HepG2 (cell line): ENCODE results near the gene GPR152. TPM values are rescaled to one million over a fixed set of nuclear protein-coding genes. Genes with fewer than 3 reads are reported as not detected.

Source experiments
- CHCHD3 ChIP-seq: sonication (generic); formaldehyde crosslinking; IDR thresholded peaks from 2 replicates; pipeline ENCODE4 v1.8.0; 2022; ENCODE audit warnings: mild to moderate bottlenecking, missing genetic modification reagents, moderate library complexity
- GABPB1 ChIP-seq: IDR thresholded peaks from 2 replicates; pipeline ENCODE4 v1.6.1; 2016; ENCODE audit warnings: mild to moderate bottlenecking, missing genetic modification reagents, moderate library complexity, missing compliant biosample characterization
- HDAC6 ChIP-seq: fragments of 200-600 bp; sonication (generic); IDR thresholded peaks from 2 replicates; pipeline ENCODE4 v1.7.0; 2017; ENCODE audit warnings: mild to moderate bottlenecking, antibody characterized with exemption, low read length, low read depth
- NAIF1 ChIP-seq: sonication (generic); formaldehyde crosslinking; IDR thresholded peaks from 2 replicates; pipeline ENCODE4 v1.5.0; 2020; ENCODE audit warnings: mild to moderate bottlenecking, missing genetic modification reagents, borderline replicate concordance
- NR2F1 ChIP-seq, 2 experiments: fragments of 450-650 bp in 1 of 2; formaldehyde crosslinking in 1 of 2; IDR thresholded peaks; 2 replicates each; pipeline versions ENCODE4 v1.5.0 to v1.6.1; 2016 to 2020; ENCODE audit warnings: mild to moderate bottlenecking in 1 of 2, missing compliant biosample characterization in 1 of 2, missing genetic modification reagents in 1 of 2, moderate library complexity in 1 of 2
- POLR2AphosphoS5 ChIP-seq: IDR thresholded peaks from 2 replicates; pipeline ENCODE4 v1.6.1; 2012; ENCODE audit warnings: low read depth, low read length
- SNAI1 ChIP-seq: sonication (generic); formaldehyde crosslinking; IDR thresholded peaks from 2 replicates; pipeline ENCODE4 v1.5.0; 2020; ENCODE audit warnings: mild to moderate bottlenecking, missing genetic modification reagents, borderline replicate concordance
- TBP ChIP-seq: sonication (generic); formaldehyde crosslinking; IDR thresholded peaks from 2 replicates; pipeline ENCODE4 v1.5.0; 2020; ENCODE audit warnings: missing genetic modification reagents
- YEATS4 ChIP-seq: sonication (generic); formaldehyde crosslinking; IDR thresholded peaks from 2 replicates; pipeline ENCODE4 v1.4.0; 2020; ENCODE audit warnings: missing genetic modification reagents, borderline replicate concordance
- ZNF24 ChIP-seq: fragments of 450-650 bp; IDR thresholded peaks from 2 replicates; pipeline ENCODE4 v1.6.1; 2017; ENCODE audit warnings: antibody characterized with exemption, mild to moderate bottlenecking
- ZNF354B ChIP-seq: sonication (generic); formaldehyde crosslinking; IDR thresholded peaks from 2 replicates; pipeline ENCODE4 v1.8.0; 2022; ENCODE audit warnings: mild to moderate bottlenecking, missing genetic modification reagents
- ZNF577 ChIP-seq: sonication (generic); formaldehyde crosslinking; IDR thresholded peaks from 2 replicates; pipeline ENCODE4 v1.4.0; 2020; ENCODE audit warnings: mild to moderate bottlenecking, low read depth, missing genetic modification reagents, borderline replicate concordance
- ZNF629 ChIP-seq: sonication (generic); formaldehyde crosslinking; conservative IDR thresholded peaks from 2 replicates; pipeline ENCODE4 v1.5.0; 2020; ENCODE audit warnings: missing genetic modification reagents
- ZSCAN12 ChIP-seq: sonication (generic); formaldehyde crosslinking; IDR thresholded peaks from 2 replicates; pipeline ENCODE4 v1.9.0; 2021; ENCODE audit warnings: mild to moderate bottlenecking, missing genetic modification reagents
- polyA plus RNA-seq, 8 experiments: library from polyadenylated mRNA; depleted of rRNA in 3 of 8; stranded (reverse) in 7 of 8; unstranded in 1 of 8; fragments of >200 nt; fragmentation: Illumina TruSeq in 4 of 8; extraction: Trizol in 4 of 8; gene quantifications; 2 replicates each; pipeline versions ENCODE4 v1.2.1 to v1.2.3, GENCODE V29; 2011 to 2016; ENCODE audit warnings: low read depth in 4 of 8, missing spikeins in 1 of 8, mixed read lengths in 1 of 8; ENCODE audit not compliant: insufficient read depth in 1 of 8
- total RNA-seq, 5 experiments: library from RNA; depleted of rRNA; stranded (reverse); fragments of >200 nt; fragmentation: Illumina TruSeq; extraction: Trizol; gene quantifications; 2 replicates each; pipeline ENCODE4 v1.2.3, GENCODE V29; 2016; ENCODE audit warnings: low read depth in 1 of 5
- TF ChIP-seq, protein P1 (sequence below): sonication (generic); formaldehyde crosslinking; IDR thresholded peaks from 2 replicates; pipeline ENCODE4 v1.5.1; 2020; ENCODE audit warnings: missing genetic modification reagents, mild to moderate bottlenecking, borderline replicate concordance
- TF ChIP-seq, protein P2 (sequence below): IDR thresholded peaks from 2 replicates; pipeline ENCODE4 v1.6.1; 2016; ENCODE audit warnings: mild to moderate bottlenecking, missing biosample characterization, missing genetic modification reagents
- TF ChIP-seq, protein P3 (sequence below): sonication (generic); formaldehyde crosslinking; IDR thresholded peaks from 2 replicates; pipeline ENCODE4 v1.4.0; 2020; ENCODE audit warnings: mild to moderate bottlenecking, missing genetic modification reagents
- TF ChIP-seq, protein P4 (sequence below), 2 experiments: sonication (generic) in 1 of 2; formaldehyde crosslinking in 1 of 2; IDR thresholded peaks; 2 replicates each; pipeline versions ENCODE4 v1.4.0 to v1.6.1; 2016 to 2020; ENCODE audit warnings: borderline replicate concordance in 1 of 2, low read depth in 1 of 2, mild to moderate bottlenecking in 1 of 2, missing genetic modification reagents in 1 of 2
- TF ChIP-seq, protein P5 (sequence below): sonication (generic); formaldehyde crosslinking; IDR thresholded peaks from 2 replicates; pipeline ENCODE4 v1.5.0; 2020; ENCODE audit warnings: missing genetic modification reagents

The GPR152 gene
- total and polyA plus RNA-seq, 2 of the 13 experiments (the other 11 are each of a cell fraction or from before 2014, with no cell fraction given), result not detected

DNA sequence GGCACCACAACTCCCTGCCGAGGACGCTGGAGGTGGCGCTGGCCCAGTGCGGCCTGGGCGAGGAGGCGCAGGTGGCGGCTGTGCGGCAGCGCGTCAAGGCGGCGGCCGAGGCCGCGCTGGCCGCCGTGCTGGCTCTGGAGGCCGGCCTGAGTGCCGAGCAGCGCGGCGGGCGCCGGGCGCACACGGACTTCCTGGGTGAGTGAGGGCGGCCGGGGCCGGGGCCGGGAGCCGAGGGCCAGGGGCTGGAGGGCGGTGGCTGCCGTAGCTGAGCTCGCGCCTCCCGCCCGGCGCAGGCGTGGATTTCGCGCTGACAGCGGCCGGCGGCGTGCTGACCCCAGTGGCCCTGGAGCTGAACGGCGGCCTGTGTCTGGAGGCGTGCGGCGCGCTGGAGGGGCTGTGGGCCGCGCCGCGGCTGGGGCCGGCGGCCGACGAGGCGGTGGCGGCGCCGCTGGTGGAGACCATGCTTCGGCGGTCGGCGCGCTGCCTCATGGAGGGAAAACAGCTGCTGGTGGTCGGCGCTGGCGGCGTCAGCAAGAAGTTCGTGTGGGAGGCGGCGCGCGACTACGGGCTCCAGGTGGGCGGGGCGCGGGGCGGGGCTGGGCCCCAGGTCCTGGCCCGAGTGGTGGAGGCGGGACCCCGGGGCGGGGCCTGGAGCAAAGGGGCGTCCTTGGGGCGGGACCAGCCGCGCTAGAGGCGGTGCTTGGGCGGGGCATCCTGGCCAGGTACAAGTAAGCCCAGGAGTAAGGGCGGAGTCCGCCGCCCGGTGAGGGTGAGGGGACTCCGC lies 31.7 kb downstream of the GPR152 start (continued):
- TF ChIP-seq TBP, result no peak
- TF ChIP-seq, protein P1, sequence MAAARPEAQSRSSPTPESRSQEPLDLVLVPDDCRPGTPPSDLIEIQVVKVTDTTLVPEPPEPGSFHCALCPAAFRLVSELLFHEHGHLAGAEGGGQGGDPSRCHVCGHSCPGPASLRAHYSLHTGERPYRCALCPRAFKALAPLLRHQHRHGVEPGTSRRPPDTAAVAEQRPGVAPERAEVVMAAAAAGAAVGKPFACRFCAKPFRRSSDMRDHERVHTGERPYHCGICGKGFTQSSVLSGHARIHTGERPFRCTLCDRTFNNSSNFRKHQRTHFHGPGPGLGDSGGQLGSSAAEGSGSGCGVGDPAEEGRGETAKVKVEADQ (CRISPR knock-in tag), result no peak
- TF ChIP-seq, protein P2, sequence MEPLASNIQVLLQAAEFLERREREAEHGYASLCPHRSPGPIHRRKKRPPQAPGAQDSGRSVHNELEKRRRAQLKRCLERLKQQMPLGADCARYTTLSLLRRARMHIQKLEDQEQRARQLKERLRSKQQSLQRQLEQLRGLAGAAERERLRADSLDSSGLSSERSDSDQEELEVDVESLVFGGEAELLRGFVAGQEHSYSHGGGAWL, result no peak
- TF ChIP-seq, protein P3, sequence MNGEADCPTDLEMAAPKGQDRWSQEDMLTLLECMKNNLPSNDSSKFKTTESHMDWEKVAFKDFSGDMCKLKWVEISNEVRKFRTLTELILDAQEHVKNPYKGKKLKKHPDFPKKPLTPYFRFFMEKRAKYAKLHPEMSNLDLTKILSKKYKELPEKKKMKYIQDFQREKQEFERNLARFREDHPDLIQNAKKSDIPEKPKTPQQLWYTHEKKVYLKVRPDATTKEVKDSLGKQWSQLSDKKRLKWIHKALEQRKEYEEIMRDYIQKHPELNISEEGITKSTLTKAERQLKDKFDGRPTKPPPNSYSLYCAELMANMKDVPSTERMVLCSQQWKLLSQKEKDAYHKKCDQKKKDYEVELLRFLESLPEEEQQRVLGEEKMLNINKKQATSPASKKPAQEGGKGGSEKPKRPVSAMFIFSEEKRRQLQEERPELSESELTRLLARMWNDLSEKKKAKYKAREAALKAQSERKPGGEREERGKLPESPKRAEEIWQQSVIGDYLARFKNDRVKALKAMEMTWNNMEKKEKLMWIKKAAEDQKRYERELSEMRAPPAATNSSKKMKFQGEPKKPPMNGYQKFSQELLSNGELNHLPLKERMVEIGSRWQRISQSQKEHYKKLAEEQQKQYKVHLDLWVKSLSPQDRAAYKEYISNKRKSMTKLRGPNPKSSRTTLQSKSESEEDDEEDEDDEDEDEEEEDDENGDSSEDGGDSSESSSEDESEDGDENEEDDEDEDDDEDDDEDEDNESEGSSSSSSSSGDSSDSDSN (CRISPR knock-in tag), result peak; percentile 74; the same call in 1 of the 2 replicates
- TF ChIP-seq YEATS4 (CRISPR knock-in tag), result peak; percentile 62; the same call in 1 of the 2 replicates
- no peak for TF ChIP-seq ZNF354B (CRISPR knock-in tag)
- TF ChIP-seq ZSCAN12 (CRISPR knock-in tag), result no peak
- TF ChIP-seq ZNF629, result no peak
- no peak for TF ChIP-seq HDAC6
- TF ChIP-seq, protein P4, sequence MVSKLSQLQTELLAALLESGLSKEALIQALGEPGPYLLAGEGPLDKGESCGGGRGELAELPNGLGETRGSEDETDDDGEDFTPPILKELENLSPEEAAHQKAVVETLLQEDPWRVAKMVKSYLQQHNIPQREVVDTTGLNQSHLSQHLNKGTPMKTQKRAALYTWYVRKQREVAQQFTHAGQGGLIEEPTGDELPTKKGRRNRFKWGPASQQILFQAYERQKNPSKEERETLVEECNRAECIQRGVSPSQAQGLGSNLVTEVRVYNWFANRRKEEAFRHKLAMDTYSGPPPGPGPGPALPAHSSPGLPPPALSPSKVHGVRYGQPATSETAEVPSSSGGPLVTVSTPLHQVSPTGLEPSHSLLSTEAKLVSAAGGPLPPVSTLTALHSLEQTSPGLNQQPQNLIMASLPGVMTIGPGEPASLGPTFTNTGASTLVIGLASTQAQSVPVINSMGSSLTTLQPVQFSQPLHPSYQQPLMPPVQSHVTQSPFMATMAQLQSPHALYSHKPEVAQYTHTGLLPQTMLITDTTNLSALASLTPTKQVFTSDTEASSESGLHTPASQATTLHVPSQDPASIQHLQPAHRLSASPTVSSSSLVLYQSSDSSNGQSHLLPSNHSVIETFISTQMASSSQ (IDR thresholded peaks at IDR 0.05; ENCODE audit: low read depth), result no peak
- TF ChIP-seq, protein P4 (CRISPR knock-in tag; IDR thresholded peaks at IDR 0.05; ENCODE audit: borderline replicate concordance), result no peak; the same call in 1 of the 2 replicates
- no peak for TF ChIP-seq NAIF1
- 0 out of 4 replicates have a peak, but pooled peaks of 1 of the 2 experiments have one; percentile 25 for TF ChIP-seq NR2F1 (CRISPR knock-in tag; IDR thresholded peaks at IDR 0.05)
- peak; percentile 37; the same call in 1 of the 2 replicates for TF ChIP-seq GABPB1
- TF ChIP-seq CHCHD3 (CRISPR knock-in tag), result no peak
- TF ChIP-seq ZNF577 (CRISPR knock-in tag), result no peak
- no peak for TF ChIP-seq SNAI1
- TF ChIP-seq, protein P5, sequence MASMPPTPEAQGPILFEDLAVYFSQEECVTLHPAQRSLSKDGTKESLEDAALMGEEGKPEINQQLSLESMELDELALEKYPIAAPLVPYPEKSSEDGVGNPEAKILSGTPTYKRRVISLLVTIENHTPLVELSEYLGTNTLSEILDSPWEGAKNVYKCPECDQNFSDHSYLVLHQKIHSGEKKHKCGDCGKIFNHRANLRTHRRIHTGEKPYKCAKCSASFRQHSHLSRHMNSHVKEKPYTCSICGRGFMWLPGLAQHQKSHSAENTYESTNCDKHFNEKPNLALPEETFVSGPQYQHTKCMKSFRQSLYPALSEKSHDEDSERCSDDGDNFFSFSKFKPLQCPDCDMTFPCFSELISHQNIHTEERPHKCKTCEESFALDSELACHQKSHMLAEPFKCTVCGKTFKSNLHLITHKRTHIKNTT (CRISPR knock-in tag), result no peak
- no peak for TF ChIP-seq ZNF24
- peak; percentile 57; the same call in 1 of the 2 replicates for TF ChIP-seq POLR2AphosphoS5
